Astrocyte (in vitro differentiated cells and primary cell): ENCODE results near the gene KRTAP19-6. TPM values are rescaled to one million over a fixed set of nuclear protein-coding genes. Genes with fewer than 3 reads are reported as not detected.

Experiments
- DNase-seq: peaks from one replicate; pipeline ENCODE4 v3.0.0-alpha.2; 2010; ENCODE audit warnings: low read depth
- FAIRE-seq: peaks from 2 replicates; lab custom pipeline; 2011; peaks lifted over from hg19 to GRCh38; lab: Jason Lieb, UNC
- H2AFZ ChIP-seq: 2 replicates; pipeline ENCODE4 v1.6.0; 2012; ENCODE audit warnings: low read depth, low read length, inconsistent platforms
- H3K27ac ChIP-seq: 2 replicates; pipeline ENCODE4 v1.5.1; 2011; ENCODE audit warnings: low read depth, low read length, inconsistent platforms
- H3K27me3 ChIP-seq: 2 replicates; pipeline ENCODE4 v1.6.0; 2011; ENCODE audit warnings: low read length, inconsistent platforms; ENCODE audit not compliant: insufficient read depth
- H3K36me3 ChIP-seq: 2 replicates; pipeline ENCODE4 v1.5.1; 2011; ENCODE audit warnings: low read length, inconsistent platforms; ENCODE audit not compliant: insufficient read depth
- H3K4me1 ChIP-seq: 2 replicates; pipeline ENCODE4 v1.5.1; 2011; ENCODE audit warnings: low read length, inconsistent platforms; ENCODE audit not compliant: insufficient read depth
- H3K4me2 ChIP-seq: 2 replicates; pipeline ENCODE4 v1.6.0; 2012; ENCODE audit warnings: low read length, inconsistent platforms
- H3K4me3 ChIP-seq: 2 replicates; pipeline ENCODE4 v1.5.1; 2011; ENCODE audit warnings: low read depth, mild to moderate bottlenecking, low read length, inconsistent platforms; ENCODE audit not compliant: insufficient read depth
- H3K79me2 ChIP-seq: 2 replicates; pipeline ENCODE4 v1.6.0; 2012; ENCODE audit warnings: mild to moderate bottlenecking, low read length, inconsistent platforms; ENCODE audit not compliant: insufficient read depth
- H3K9ac ChIP-seq: 2 replicates; pipeline ENCODE4 v1.6.0; 2012; ENCODE audit warnings: mild to moderate bottlenecking, low read length, inconsistent platforms
- H3K9me3 ChIP-seq: 2 replicates; pipeline ENCODE4 v1.5.1; 2012; ENCODE audit warnings: low read depth, mild to moderate bottlenecking, low read length, inconsistent platforms; ENCODE audit not compliant: insufficient read depth
- H4K20me1 ChIP-seq: 2 replicates; pipeline ENCODE4 v1.6.0; 2012; ENCODE audit warnings: low read length, inconsistent platforms; ENCODE audit not compliant: insufficient read depth
- H3K27ac Mint-ChIP-seq: one replicate; pipeline ENCODE4 v1.8.0; 2021; ENCODE audit warnings: mild to moderate bottlenecking, mixed read lengths; ENCODE audit not compliant: unreplicated experiment
- H3K27me3 Mint-ChIP-seq: one replicate; pipeline ENCODE4 v1.8.0; 2021; ENCODE audit warnings: low read depth, mixed read lengths; ENCODE audit not compliant: unreplicated experiment
- H3K36me3 Mint-ChIP-seq: one replicate; pipeline ENCODE4 v1.8.0; 2021; ENCODE audit warnings: low read depth, mixed read lengths; ENCODE audit not compliant: unreplicated experiment
- H3K4me1 Mint-ChIP-seq: one replicate; pipeline ENCODE4 v1.8.0; 2021; ENCODE audit warnings: low read depth, mixed read lengths; ENCODE audit not compliant: unreplicated experiment
- H3K4me3 Mint-ChIP-seq: one replicate; pipeline ENCODE4 v1.8.0; 2021; ENCODE audit warnings: mild to moderate bottlenecking, moderate library complexity, mixed read lengths; ENCODE audit not compliant: unreplicated experiment
- H3K9me3 Mint-ChIP-seq: one replicate; pipeline ENCODE4 v1.8.0; 2021; ENCODE audit warnings: mild to moderate bottlenecking, mixed read lengths; ENCODE audit not compliant: unreplicated experiment
- EZH2 ChIP-seq: IDR thresholded peaks from 2 replicates; pipeline ENCODE4 v1.6.1; 2012; ENCODE audit warnings: mild to moderate bottlenecking, low read length, inconsistent platforms; ENCODE audit not compliant: insufficient read depth
- total RNA-seq: library from RNA; stranded (reverse); gene quantifications from 2 replicates; pipeline ENCODE4 v1.2.1, GENCODE V29; 2021
- TF ChIP-seq, protein P1 (sequence below): IDR thresholded peaks from 2 replicates; pipeline ENCODE4 v1.5.1; 2011; ENCODE audit warnings: low read depth, mild to moderate bottlenecking, inconsistent platforms, low read length, moderate library complexity; ENCODE audit not compliant: insufficient read depth

KRTAP19-6 gene
- total RNA-seq, 1 donor from 2014 or later = not detected

DNA sequence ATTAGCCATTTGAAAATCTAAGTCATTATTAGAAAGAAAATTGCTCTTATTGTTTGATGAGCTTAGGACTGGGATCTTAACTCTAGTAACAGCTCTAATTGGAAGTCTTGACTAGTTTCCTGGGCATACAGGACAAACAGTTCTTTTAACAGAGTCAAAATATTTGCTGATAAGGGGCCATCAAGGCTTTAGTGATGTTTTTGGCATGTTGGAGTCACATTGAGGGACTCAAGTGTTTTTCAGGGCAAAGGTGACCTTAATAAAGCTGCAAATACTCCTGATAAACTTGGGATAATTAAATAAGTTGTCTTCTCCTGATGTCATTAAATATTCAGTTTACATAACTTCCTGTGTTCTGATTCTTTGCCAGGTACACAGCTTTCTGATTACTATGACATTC lies 26.0 kb upstream of the KRTAP19-6 start:
- Histone ChIP-seq H3K36me3 (no peaks in the 10 kb centered on the region), H3K27me3 (no peaks in the 10 kb centered on the region), H3K4me1 (no peaks in the 10 kb centered on the region), H3K9me3 (peaks cover 3% of the 10 kb centered on the region), H3K4me2 (no peak overlapping the region), H4K20me1 (no peaks in the 10 kb centered on the region), H3K9ac (no peak overlapping the region), H3K4me3 (no peak overlapping the region), H2AFZ (no peak overlapping the region), H3K79me2 (no peaks in the 10 kb centered on the region), H3K27ac (no peak overlapping the region)
- H3K4me1 Mint-ChIP-seq = no peaks in the 10 kb centered on the region
- no peaks in the 10 kb centered on the region for H3K27me3 Mint-ChIP-seq
- H3K4me3 Mint-ChIP-seq = no peak overlapping the region
- no peaks in the 10 kb centered on the region for H3K9me3 Mint-ChIP-seq
- H3K36me3 Mint-ChIP-seq = no peaks in the 10 kb centered on the region
- no peak for FAIRE-seq
- no peak for TF ChIP-seq EZH2
- TF ChIP-seq, protein P1, sequence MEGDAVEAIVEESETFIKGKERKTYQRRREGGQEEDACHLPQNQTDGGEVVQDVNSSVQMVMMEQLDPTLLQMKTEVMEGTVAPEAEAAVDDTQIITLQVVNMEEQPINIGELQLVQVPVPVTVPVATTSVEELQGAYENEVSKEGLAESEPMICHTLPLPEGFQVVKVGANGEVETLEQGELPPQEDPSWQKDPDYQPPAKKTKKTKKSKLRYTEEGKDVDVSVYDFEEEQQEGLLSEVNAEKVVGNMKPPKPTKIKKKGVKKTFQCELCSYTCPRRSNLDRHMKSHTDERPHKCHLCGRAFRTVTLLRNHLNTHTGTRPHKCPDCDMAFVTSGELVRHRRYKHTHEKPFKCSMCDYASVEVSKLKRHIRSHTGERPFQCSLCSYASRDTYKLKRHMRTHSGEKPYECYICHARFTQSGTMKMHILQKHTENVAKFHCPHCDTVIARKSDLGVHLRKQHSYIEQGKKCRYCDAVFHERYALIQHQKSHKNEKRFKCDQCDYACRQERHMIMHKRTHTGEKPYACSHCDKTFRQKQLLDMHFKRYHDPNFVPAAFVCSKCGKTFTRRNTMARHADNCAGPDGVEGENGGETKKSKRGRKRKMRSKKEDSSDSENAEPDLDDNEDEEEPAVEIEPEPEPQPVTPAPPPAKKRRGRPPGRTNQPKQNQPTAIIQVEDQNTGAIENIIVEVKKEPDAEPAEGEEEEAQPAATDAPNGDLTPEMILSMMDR = no peak
- no peak for DNase-seq
- H3K27ac Mint-ChIP-seq = no peak overlapping the region

DNA sequence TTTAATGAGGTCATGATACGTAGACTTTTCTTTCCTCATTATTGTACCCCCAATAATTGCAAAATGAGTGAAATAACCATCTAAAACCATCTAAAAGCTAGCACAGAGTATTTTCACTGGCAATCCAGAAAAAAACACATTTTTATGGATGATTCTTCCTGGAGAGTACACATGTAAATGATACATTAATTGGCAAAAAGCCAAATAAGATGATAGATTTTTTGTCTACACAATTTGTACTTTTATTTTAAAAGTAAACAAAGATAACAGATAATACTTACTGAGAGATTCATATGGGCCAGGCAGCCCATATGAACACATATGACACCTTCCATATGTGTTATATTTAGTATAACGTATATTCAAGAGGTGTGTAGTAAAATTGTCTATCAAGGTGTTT lies 22.0 kb upstream of the KRTAP19-6 start:
- no peak for DNase-seq
- TF ChIP-seq, protein P1 = no peak
- no peak for TF ChIP-seq EZH2
- no peaks in the 10 kb centered on the region for H3K9me3 Mint-ChIP-seq
- Histone ChIP-seq H3K27me3 (no peaks in the 10 kb centered on the region), H3K4me3 (no peak overlapping the region), H4K20me1 (no peaks in the 10 kb centered on the region), H3K27ac (no peak overlapping the region), H2AFZ (no peak overlapping the region), H3K9ac (no peak overlapping the region), H3K4me2 (no peak overlapping the region), H3K4me1 (no peaks in the 10 kb centered on the region), H3K36me3 (no peaks in the 10 kb centered on the region), H3K79me2 (no peaks in the 10 kb centered on the region), H3K9me3 (no peaks in the 10 kb centered on the region)
- no peaks in the 10 kb centered on the region for H3K4me1 Mint-ChIP-seq
- no peaks in the 10 kb centered on the region for H3K27me3 Mint-ChIP-seq
- no peak overlapping the region for H3K27ac Mint-ChIP-seq
- no peak overlapping the region for H3K4me3 Mint-ChIP-seq
- no peak for FAIRE-seq
- H3K36me3 Mint-ChIP-seq = no peaks in the 10 kb centered on the region

DNA sequence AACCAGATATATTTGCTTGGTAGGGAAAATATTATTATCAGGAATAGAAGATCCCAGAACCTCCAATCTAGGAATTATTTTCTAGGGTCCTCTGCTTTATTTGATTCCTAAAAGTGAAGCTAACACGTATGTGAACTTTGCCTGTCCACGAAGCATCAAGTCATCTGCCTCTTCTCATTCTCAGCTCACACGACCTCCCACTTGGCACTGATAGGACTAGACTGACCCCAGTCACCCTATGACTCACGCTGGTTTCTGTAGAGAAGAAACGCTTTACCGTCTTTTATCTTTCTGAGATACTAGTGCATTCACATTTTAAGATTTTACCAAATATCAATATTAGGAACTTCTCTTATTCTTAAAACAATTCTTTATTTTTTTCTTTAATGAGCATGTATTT lies 21.4 kb upstream of the KRTAP19-6 start:
- H3K4me3 Mint-ChIP-seq = no peak overlapping the region
- H3K4me2 ChIP-seq = no peak overlapping the region
- H3K9ac ChIP-seq = no peak overlapping the region
- H3K4me1 Mint-ChIP-seq = no peaks in the 10 kb centered on the region
- no peaks in the 10 kb centered on the region for H3K27me3 ChIP-seq
- no peaks in the 10 kb centered on the region for H3K36me3 ChIP-seq
- DNase-seq (no peak), FAIRE-seq (no peak)
- H3K36me3 Mint-ChIP-seq = no peaks in the 10 kb centered on the region
- TF ChIP-seq, protein P1 = no peak
- no peak for TF ChIP-seq EZH2
- H3K79me2 ChIP-seq = no peaks in the 10 kb centered on the region
- H3K4me3 ChIP-seq = no peak overlapping the region
- no peaks in the 10 kb centered on the region for H3K4me1 ChIP-seq
- no peaks in the 10 kb centered on the region for H3K9me3 ChIP-seq
- no peaks in the 10 kb centered on the region for H4K20me1 ChIP-seq
- no peaks in the 10 kb centered on the region for H3K27me3 Mint-ChIP-seq
- no peak overlapping the region for H2AFZ ChIP-seq
- no peaks in the 10 kb centered on the region for H3K9me3 Mint-ChIP-seq
- H3K27ac ChIP-seq = no peak overlapping the region
- H3K27ac Mint-ChIP-seq = peak overlapping the region; percentile 84
